Subcutaneous abdominal adipose tissue (tissue), 5 donors: ENCODE measurements around the gene DHRS7.
A peak's percentile ranks its signal among the peaks of the same experiment; 100 is the strongest.
"Not testable (repeated sequence)": the region's sequence is repeated elsewhere in the genome, so short reads cannot be mapped to it uniquely, and the experiment has no call there.

Experiments
- H3K27ac ChIP-seq: one replicate; pipeline ENCODE4 v1.7.0; 2013; ENCODE audit warnings: low read depth, mild to moderate bottlenecking, inconsistent platforms, low read length, moderate library complexity
- H3K27me3 ChIP-seq, 5 donors: one replicate each; pipeline ENCODE4 v1.7.0; 2013; ENCODE audit warnings: low read length in 5 of 5, inconsistent platforms in 1 of 5; ENCODE audit not compliant: control insufficient read depth in 5 of 5, insufficient read depth in 4 of 5
- H3K36me3 ChIP-seq, 5 donors: one replicate each; pipeline ENCODE4 v1.7.0; 2013; ENCODE audit warnings: low read length in 5 of 5; ENCODE audit not compliant: control insufficient read depth in 5 of 5, insufficient read depth in 5 of 5
- H3K4me1 ChIP-seq, 5 donors: one replicate each; pipeline ENCODE4 v1.7.0; 2013; ENCODE audit warnings: low read length in 5 of 5, mild to moderate bottlenecking in 3 of 5, moderate library complexity in 1 of 5; ENCODE audit not compliant: control insufficient read depth in 5 of 5, insufficient read depth in 5 of 5
- H3K4me3 ChIP-seq, 5 donors: one replicate each; pipeline ENCODE4 v1.7.0; 2013; ENCODE audit warnings: low read length in 5 of 5, low read depth in 1 of 5
- H3K9ac ChIP-seq, 5 donors: one replicate each; pipeline ENCODE4 v1.7.0; 2013; ENCODE audit warnings: low read length in 5 of 5, mild to moderate bottlenecking in 4 of 5, moderate library complexity in 3 of 5
- H3K9me3 ChIP-seq, 5 donors: one replicate each; pipeline ENCODE4 v1.7.0; 2013; ENCODE audit warnings: low read length in 5 of 5; ENCODE audit not compliant: control insufficient read depth in 5 of 5
- donor health status: healthy.
- donor health status: healthy.
- donor health status: healthy.
- donor health status: healthy.
- donor health status: healthy.

Gene DHRS7

DNA sequence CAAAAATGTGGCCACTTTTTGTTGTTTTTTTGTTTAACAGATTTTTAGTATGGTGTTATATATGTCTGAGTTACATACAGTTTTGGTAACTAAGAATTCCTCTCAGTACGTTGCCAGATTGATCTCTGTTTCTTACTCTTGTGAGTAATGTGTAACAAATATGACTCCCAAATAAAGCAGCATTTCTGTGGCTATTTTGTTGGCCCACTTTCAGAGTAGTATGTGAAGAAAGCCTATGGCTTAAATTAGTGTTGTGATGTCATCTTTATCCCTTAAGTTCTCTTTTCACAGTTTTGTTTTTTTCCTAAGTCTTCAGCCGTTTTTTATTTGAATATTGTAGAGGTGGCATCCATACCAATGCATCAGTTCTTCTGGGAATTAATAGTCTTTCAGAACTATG, 62.8 kb downstream of the DHRS7 start:
- H3K9ac ChIP-seq: no peak overlapping the region
- peaks cover 0 to 6% (median 4%) of the 10 kb centered on the region in 5 donors for H3K36me3 ChIP-seq
- no peak overlapping the region for H3K4me3 ChIP-seq
- no peaks in the 10 kb centered on the region for H3K27me3 ChIP-seq
- peaks cover 0 to 14% (median 7%) of the 10 kb centered on the region in 5 donors for H3K4me1 ChIP-seq
- H3K27ac ChIP-seq: no peak overlapping the region
- no peaks in the 10 kb centered on the region for H3K9me3 ChIP-seq

DNA sequence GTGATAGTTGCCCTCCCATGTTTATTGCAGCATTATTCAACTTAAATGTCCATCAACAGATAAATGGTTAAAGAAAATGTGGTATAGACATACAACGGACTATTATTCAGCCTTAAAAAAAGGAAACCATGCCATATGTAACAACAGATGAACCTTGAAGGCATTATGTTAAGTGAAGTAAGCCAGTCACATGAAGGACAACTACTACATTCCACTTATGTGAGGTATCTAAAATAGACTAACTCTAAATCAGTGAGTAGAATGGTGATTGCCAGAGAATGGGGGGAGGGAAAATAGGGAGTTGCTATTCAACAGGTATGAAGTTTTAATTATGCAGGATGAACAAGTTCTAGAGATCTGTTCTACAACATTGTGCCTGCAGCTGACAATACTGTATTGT, 63.4 kb downstream of the DHRS7 start:
- no peaks in the 10 kb centered on the region for H3K9me3 ChIP-seq
- H3K27ac ChIP-seq: no peak overlapping the region
- no peaks in the 10 kb centered on the region for H3K27me3 ChIP-seq
- peaks cover 0 to 14% (median 7%) of the 10 kb centered on the region in 5 donors for H3K4me1 ChIP-seq
- H3K36me3 ChIP-seq: peaks cover 0 to 6% (median 4%) of the 10 kb centered on the region in 5 donors
- no peak overlapping the region for H3K9ac ChIP-seq
- no peak overlapping the region for H3K4me3 ChIP-seq

DNA sequence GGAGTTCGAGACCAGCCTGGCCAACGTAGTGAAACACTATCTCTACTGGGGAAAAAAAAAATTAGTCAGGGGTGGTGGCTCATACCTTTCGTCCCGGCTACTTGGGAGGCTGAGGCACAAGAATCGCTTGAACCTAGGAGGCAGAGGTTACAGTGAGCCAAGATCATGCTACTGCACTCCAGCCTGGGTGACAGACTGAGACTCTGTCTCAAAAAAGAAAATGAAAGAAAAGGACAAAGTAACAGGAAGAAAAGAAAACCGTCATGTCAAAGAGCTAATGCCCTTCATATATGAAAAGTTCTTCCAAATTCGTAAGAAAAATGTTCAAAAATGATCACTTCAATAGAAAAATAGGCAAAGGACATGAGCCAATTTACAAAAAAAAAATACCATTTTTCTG, 65.3 kb downstream of the DHRS7 start:
- not testable (repeated sequence) for H3K36me3 ChIP-seq, H3K4me3 ChIP-seq, H3K9ac ChIP-seq, H3K27me3 ChIP-seq, H3K9me3 ChIP-seq, H3K27ac ChIP-seq
- H3K4me1 ChIP-seq: peaks cover 0 to 14% (median 8%) of the 10 kb centered on the region in 5 donors

DNA sequence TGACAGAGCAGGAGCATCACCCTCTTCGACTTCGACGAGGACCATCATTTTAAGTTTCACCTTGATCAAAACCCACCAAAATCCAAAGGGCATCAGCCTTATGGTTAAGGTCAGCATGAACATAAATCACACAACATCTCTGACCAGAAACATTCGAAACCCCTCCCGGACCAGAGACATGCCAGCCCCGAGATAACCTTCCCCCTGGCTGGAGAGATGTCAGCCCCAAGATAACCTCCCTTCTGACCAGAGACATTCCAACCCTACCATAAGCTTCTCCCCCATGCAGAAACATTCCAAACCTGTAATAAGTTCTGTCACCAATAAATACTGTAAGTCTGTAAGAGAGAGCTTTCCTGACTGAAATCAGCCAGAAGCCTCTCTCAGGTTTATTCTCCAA, 67.2 kb downstream of the DHRS7 start:
- peaks cover 0 to 24% (median 17%) of the 10 kb centered on the region in 5 donors for H3K4me1 ChIP-seq
- H3K36me3 ChIP-seq: peaks cover 0 to 6% (median 4%) of the 10 kb centered on the region in 5 donors
- no peaks in the 10 kb centered on the region for H3K9me3 ChIP-seq
- no peak overlapping the region for H3K27ac ChIP-seq
- H3K9ac ChIP-seq: no peak overlapping the region
- no peaks in the 10 kb centered on the region for H3K27me3 ChIP-seq
- no peak overlapping the region for H3K4me3 ChIP-seq

GRCh38 chr14:60095781-60096450, 69.3 kb downstream of the DHRS7 start:
- no peaks in the 10 kb centered on the region for H3K27me3 ChIP-seq
- peaks cover 0 to 6% (median 4%) of the 10 kb centered on the region in 5 donors for H3K36me3 ChIP-seq
- H3K4me1 ChIP-seq: peaks cover 0 to 24% (median 17%) of the 10 kb centered on the region in 5 donors
- H3K9me3 ChIP-seq: no peaks in the 10 kb centered on the region
- no peak overlapping the region for H3K4me3 ChIP-seq
- no peak overlapping the region for H3K27ac ChIP-seq
- H3K9ac ChIP-seq: no peak overlapping the region

- Histone ChIP-seq H3K9me3 (no peaks in the 10 kb centered on the region), H3K27ac (no peak overlapping the region), H3K4me1 (peaks cover 0 to 26% (median 21%) of the 10 kb centered on the region in 5 donors), H3K4me3 (no peak overlapping the region), H3K9ac (no peak overlapping the region), H3K27me3 (no peaks in the 10 kb centered on the region), H3K36me3 (peaks cover 0 to 6% (median 4%) of the 10 kb centered on the region in 5 donors)
Observed at GRCh38 chr14:60095231-60095630, 70.0 kb downstream of the DHRS7 start.

DNA sequence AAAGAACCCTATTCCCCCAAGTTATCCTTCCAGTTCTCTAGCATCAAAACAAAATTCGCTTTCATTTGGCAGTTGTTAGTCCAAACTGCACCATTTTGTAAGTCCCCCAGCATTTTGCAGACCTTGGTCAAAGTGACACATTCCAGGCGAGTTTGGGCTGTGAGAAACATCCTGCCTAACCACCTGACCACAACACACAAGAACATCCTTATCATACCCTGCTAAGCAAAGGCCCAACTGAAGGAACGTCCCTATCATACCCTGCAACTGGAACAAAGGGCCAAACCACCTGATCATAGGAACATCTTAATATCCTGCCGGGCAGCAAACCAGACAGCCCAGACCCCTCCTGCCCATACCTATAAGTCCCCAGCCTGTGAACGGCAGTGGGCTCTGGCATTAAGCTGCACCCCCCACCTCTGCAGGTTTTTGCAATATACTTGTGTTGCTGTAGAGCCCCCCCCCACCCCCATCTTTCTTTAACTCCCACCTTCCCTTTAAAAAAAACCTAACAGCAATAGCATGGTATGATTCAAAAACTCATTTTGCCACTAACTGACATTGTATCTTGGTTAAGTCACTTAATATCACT, 70.8 kb downstream of the DHRS7 start:
- H3K9ac ChIP-seq: peak overlapping the region in 1 of 5 donors; percentile 11
- no peak overlapping the region for H3K27ac ChIP-seq
- H3K4me3 ChIP-seq: no peak overlapping the region
- peaks cover 0 to 26% (median 21%) of the 10 kb centered on the region in 5 donors for H3K4me1 ChIP-seq
- peaks cover 0 to 6% (median 4%) of the 10 kb centered on the region in 5 donors for H3K36me3 ChIP-seq
- no peaks in the 10 kb centered on the region for H3K27me3 ChIP-seq
- no peaks in the 10 kb centered on the region for H3K9me3 ChIP-seq
